Measurements from ENCODE around the gene PIF1. TPM values are rescaled to one million over a fixed set of nuclear protein-coding genes. Genes with fewer than 3 reads are reported as not detected.

Gene PIF1
- total RNA-seq, 1 experiment from 2014 or later = 34.9 TPM

GRCh38 chr15:64828985-64829384 lies 3.5 kb upstream of the PIF1 start:
- H3K4me3 ChIP-seq (replicated peaks in 1 of 2; ENCODE audit: low read depth in 1 of 2, low read length in 2 of 2) = no peak overlapping the region
- H3K79me2 ChIP-seq (ENCODE audit: insufficient read depth, low read length) = peaks cover 7% of the 10 kb centered on the region; the same call in 1 of the 2 replicates
- peak; percentile 11; the same call in 1 of the 2 replicates for TF ChIP-seq CBX3 (IDR thresholded peaks at IDR 0.05; ENCODE audit: low read depth)
- TF ChIP-seq EZH2 (IDR thresholded peaks at IDR 0.05) = no peak
- TF ChIP-seq FOSL1 (IDR thresholded peaks at IDR 0.05; ENCODE audit: low read depth) = peak; percentile 52; the same call in 1 of the 2 replicates
- H2AFZ ChIP-seq (ENCODE audit: low read depth, low read length, poor library complexity, severe bottlenecking) = no peak overlapping the region
- H3K9me3 ChIP-seq (ENCODE audit: control insufficient read depth in 1 of 2, insufficient read depth in 1 of 2, low read depth in 1 of 2, low read length in 2 of 2) = no peaks in the 10 kb centered on the region
- intact Hi-C loops (cut with micrococcal nuclease) = no loop called here
- no peaks in the 10 kb centered on the region for H3K9me2 ChIP-seq (ENCODE audit: insufficient read depth)
- POLR2A ChIA-PET = no interaction called here
- DNase-seq (ENCODE audit: low read depth, low spot score) = peak; percentile 33
- RAD21 ChIA-PET (ENCODE audit: low non-redundant PET in 1 of 2, low total read pairs in 2 of 2, uncharacterized antibody in 2 of 2, unreplicated experiment in 2 of 2) = no interaction called here
- no peaks in the 10 kb centered on the region for H3K27me3 ChIP-seq (ENCODE audit: insufficient read depth, low read length)
- BruUV-seq (replicated peaks) = no TSS peak
- ATAC-seq = no peak
- CTCF ChIA-PET = no interaction called here
- no peaks in the 10 kb centered on the region for H4K20me1 ChIP-seq (ENCODE audit: insufficient read depth)
- H3K4me2 ChIP-seq (ENCODE audit: low read length) = peak overlapping the region; percentile 49
- H3K36me3 ChIP-seq (ENCODE audit: control insufficient read depth in 1 of 2, insufficient read depth in 2 of 2, low read length in 2 of 2) = no peaks in the 10 kb centered on the region
- 0 out of 2 replicates have a peak overlapping the region, but pooled peaks have one; percentile 3 for H3K9ac ChIP-seq (ENCODE audit: low read length)
- H3K4me1 ChIP-seq (ENCODE audit: control insufficient read depth in 1 of 2, insufficient read depth in 2 of 2, low read length in 2 of 2) = peaks cover 7 to 33% of the 10 kb centered on the region in 2 experiments
- no peak overlapping the region for H3K27ac ChIP-seq (ENCODE audit: low read depth, low read length)

DNA sequence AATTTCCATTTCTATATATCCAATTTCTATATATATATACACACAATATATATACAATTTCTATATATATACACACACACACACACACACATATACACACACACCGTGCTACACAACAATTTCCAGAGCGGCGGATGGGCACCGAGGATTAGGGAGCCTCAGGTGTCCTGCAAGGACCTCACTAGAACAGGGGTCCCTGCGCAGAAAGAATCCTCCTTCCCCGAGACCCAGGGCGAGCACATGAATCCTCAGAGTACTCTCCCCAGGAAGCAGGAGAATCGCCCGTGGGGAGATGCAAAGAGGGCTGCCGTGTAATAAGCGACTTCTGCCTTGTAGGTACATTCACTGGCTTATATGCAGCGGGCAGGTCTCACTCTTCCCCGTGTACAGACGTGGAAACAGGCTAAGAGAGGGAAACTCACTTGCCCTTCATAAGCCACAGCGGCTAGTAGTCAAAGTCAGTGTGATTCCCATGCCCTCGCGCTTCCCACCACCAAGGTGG lies 467 bp downstream of the PIF1 start:
- H3K9me3 ChIP-seq (ENCODE audit: control insufficient read depth in 1 of 2, insufficient read depth in 1 of 2, low read depth in 1 of 2, low read length in 2 of 2) = no peaks in the 10 kb centered on the region
- H2AFZ ChIP-seq (ENCODE audit: low read depth, low read length, poor library complexity, severe bottlenecking) = no peak overlapping the region
- H3K9me2 ChIP-seq (ENCODE audit: insufficient read depth) = no peaks in the 10 kb centered on the region
- H3K4me3 ChIP-seq (replicated peaks in 1 of 2; ENCODE audit: low read depth in 1 of 2, low read length in 2 of 2) = peak overlapping the region; percentile 55 to 79
- intact Hi-C loops (cut with micrococcal nuclease) = loop anchor here (1.0 kb wide), 1 partner anchor 208 kb away; no protein-coding TSS in a partner anchor
- ChIA-PET CTCF (interaction anchor here (0.6 to 2.3 kb wide), 2 partner anchors 10 to 275 kb away, joined by 5 to 7 read pairs; no protein-coding TSS in a partner anchor), RAD21 (ENCODE audit: low non-redundant PET in 1 of 2, low total read pairs in 2 of 2, uncharacterized antibody in 2 of 2, unreplicated experiment in 2 of 2) (no interaction called here), POLR2A (interaction anchor here (1.6 to 1.7 kb wide), 2 partner anchors 10 to 15 kb away, joined by 6 to 7 read pairs; no protein-coding TSS in a partner anchor)
- H3K27ac ChIP-seq (ENCODE audit: low read depth, low read length) = peak overlapping the region; percentile 73
- peak overlapping the region; percentile 92 for H3K4me2 ChIP-seq (ENCODE audit: low read length)
- peaks cover 4 to 6% of the 10 kb centered on the region in 2 experiments; a peak in 1 of 4 replicates for H3K36me3 ChIP-seq (ENCODE audit: control insufficient read depth in 1 of 2, insufficient read depth in 2 of 2, low read length in 2 of 2)
- H3K27me3 ChIP-seq (ENCODE audit: insufficient read depth, low read length) = no peaks in the 10 kb centered on the region
- H3K9ac ChIP-seq (ENCODE audit: low read length) = peak overlapping the region; percentile 73
- DNase-seq (ENCODE audit: low read depth, low spot score) = no peak
- TSS peak; percentile 87 for BruUV-seq (replicated peaks)
- peak; percentile 13 for ATAC-seq
- no peaks in the 10 kb centered on the region for H4K20me1 ChIP-seq (ENCODE audit: insufficient read depth)
- peaks cover 7 to 29% of the 10 kb centered on the region in 2 experiments for H3K4me1 ChIP-seq (ENCODE audit: control insufficient read depth in 1 of 2, insufficient read depth in 2 of 2, low read length in 2 of 2)
- peaks cover 7% of the 10 kb centered on the region; the same call in 1 of the 2 replicates for H3K79me2 ChIP-seq (ENCODE audit: insufficient read depth, low read length)
- TF ChIP-seq, protein P1, sequence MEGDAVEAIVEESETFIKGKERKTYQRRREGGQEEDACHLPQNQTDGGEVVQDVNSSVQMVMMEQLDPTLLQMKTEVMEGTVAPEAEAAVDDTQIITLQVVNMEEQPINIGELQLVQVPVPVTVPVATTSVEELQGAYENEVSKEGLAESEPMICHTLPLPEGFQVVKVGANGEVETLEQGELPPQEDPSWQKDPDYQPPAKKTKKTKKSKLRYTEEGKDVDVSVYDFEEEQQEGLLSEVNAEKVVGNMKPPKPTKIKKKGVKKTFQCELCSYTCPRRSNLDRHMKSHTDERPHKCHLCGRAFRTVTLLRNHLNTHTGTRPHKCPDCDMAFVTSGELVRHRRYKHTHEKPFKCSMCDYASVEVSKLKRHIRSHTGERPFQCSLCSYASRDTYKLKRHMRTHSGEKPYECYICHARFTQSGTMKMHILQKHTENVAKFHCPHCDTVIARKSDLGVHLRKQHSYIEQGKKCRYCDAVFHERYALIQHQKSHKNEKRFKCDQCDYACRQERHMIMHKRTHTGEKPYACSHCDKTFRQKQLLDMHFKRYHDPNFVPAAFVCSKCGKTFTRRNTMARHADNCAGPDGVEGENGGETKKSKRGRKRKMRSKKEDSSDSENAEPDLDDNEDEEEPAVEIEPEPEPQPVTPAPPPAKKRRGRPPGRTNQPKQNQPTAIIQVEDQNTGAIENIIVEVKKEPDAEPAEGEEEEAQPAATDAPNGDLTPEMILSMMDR (IDR thresholded peaks at IDR 0.05 in 2 of 3, conservative IDR thresholded peaks at IDR 0.05 in 1 of 3; ENCODE audit: borderline replicate concordance in 1 of 3, insufficient read depth in 1 of 3, low read depth in 2 of 3, low read length in 2 of 3) = no peak
- no peak for TF ChIP-seq JUND (IDR thresholded peaks at IDR 0.05)
- TF ChIP-seq SP1 (IDR thresholded peaks at IDR 0.05; ENCODE audit: low read depth) = no peak
- TF ChIP-seq CBX3 (IDR thresholded peaks at IDR 0.05; ENCODE audit: low read depth) = no peak
- no peak for TF ChIP-seq SIN3A (IDR thresholded peaks at IDR 0.05; ENCODE audit: low read depth)
- no peak for TF ChIP-seq RAD21 (IDR thresholded peaks at IDR 0.05; ENCODE audit: low read depth)
- TF ChIP-seq REST (IDR thresholded peaks at IDR 0.05; ENCODE audit: low read depth) = no peak
- no peak for TF ChIP-seq MAX (IDR thresholded peaks at IDR 0.05)
- TF ChIP-seq FOSL1 (IDR thresholded peaks at IDR 0.05; ENCODE audit: low read depth) = no peak
- TF ChIP-seq EGR1 (IDR thresholded peaks at IDR 0.05; ENCODE audit: low read depth) = no peak
- no peak for TF ChIP-seq POLR2AphosphoS5 (IDR thresholded peaks at IDR 0.05; ENCODE audit: low read depth, low read length)
- no peak for TF ChIP-seq POLR2A (IDR thresholded peaks at IDR 0.05; ENCODE audit: borderline replicate concordance, extremely low read depth, insufficient read depth, insufficient read length)
- TF ChIP-seq TCF7L2 (IDR thresholded peaks at IDR 0.05; ENCODE audit: borderline replicate concordance, extremely low read depth, insufficient read depth, insufficient read length) = no peak
- no peak for TF ChIP-seq ELF1 (IDR thresholded peaks at IDR 0.05; ENCODE audit: borderline replicate concordance, low read depth)
- no peak for TF ChIP-seq CEBPB (IDR thresholded peaks at IDR 0.05; ENCODE audit: low read depth)

Measured in HCT116 (cell line).